IMR-90 (cell line): ENCODE results near the gene DCAF10. TPM values are rescaled to one million over a fixed set of nuclear protein-coding genes. Genes with fewer than 3 reads are reported as not detected.

Experiments
- ATAC-seq: fragments of 200-7000 bp; cut with Tn5 transposase; 2 replicates; pipeline ENCODE4 v1.9.1; 2020; ENCODE audit warnings: low read depth, mild to moderate bottlenecking, moderate library complexity
- BruUV-seq: library from RNA; stranded (reverse); fragments of 400-500 nt; replicated peaks from 2 replicates; lab custom pipeline; 2021; lab: Mats Ljungman, UMichigan
- CTCF ChIA-PET: fragments of 300-600 bp; formaldehyde crosslinking; extraction: SDS; loops from one replicate; lab custom pipeline; 2021; ENCODE audit warnings: antibody characterized with exemption; lab: Yijun Ruan, JAX
- POLR2A ChIA-PET: fragments of 300-600 bp; sonication (Branson Sonifier 250); formaldehyde crosslinking; loops from one replicate; lab custom pipeline; 2022; ENCODE audit warnings: antibody characterized with exemption; ENCODE audit not compliant: unreplicated experiment; lab: Charles Lee
- DNase-seq: peaks from one replicate; pipeline ENCODE4 v3.0.0; 2013
- H2AFZ ChIP-seq: replicated peaks from 2 replicates; pipeline ENCODE3; 2013; ENCODE audit warnings: low read length, mild to moderate bottlenecking; ENCODE audit not compliant: poor library complexity
- H2AK5ac ChIP-seq: 2 replicates; pipeline ENCODE4 v1.6.1; 2013; ENCODE audit warnings: low read depth, low read length, inconsistent platforms
- H2AK9ac ChIP-seq: replicated peaks from 2 replicates; pipeline ENCODE3; 2013; ENCODE audit warnings: mild to moderate bottlenecking, low read depth, low read length, moderate library complexity; ENCODE audit not compliant: poor library complexity
- H2BK120ac ChIP-seq: 2 replicates; pipeline ENCODE4 v1.6.1; 2013; ENCODE audit warnings: low read depth, low read length, inconsistent platforms
- H2BK15ac ChIP-seq: 3 replicates; pipeline ENCODE4 v1.6.1; 2013; ENCODE audit warnings: low read depth, low read length, inconsistent platforms
- H2BK20ac ChIP-seq: 2 replicates; pipeline ENCODE4 v1.6.1; 2013; ENCODE audit warnings: low read depth, mild to moderate bottlenecking, inconsistent platforms, low read length, moderate library complexity
- H2BK5ac ChIP-seq: 2 replicates; pipeline ENCODE4 v1.6.1; 2013; ENCODE audit warnings: mild to moderate bottlenecking, low read depth, low read length, inconsistent platforms; ENCODE audit not compliant: poor library complexity, severe bottlenecking
- H3K14ac ChIP-seq: replicated peaks from 2 replicates; pipeline ENCODE4 v1.6.1; 2013; ENCODE audit warnings: low read depth, low read length, inconsistent platforms
- H3K18ac ChIP-seq: 2 replicates; pipeline ENCODE4 v1.6.1; 2013; ENCODE audit warnings: low read depth, low read length, control low read depth
- H3K23ac ChIP-seq: 2 replicates; pipeline ENCODE4 v1.6.1; 2013; ENCODE audit warnings: low read depth, low read length, inconsistent platforms
- H3K27ac ChIP-seq: 2 replicates; pipeline ENCODE4 v1.5.1; 2013; ENCODE audit warnings: mild to moderate bottlenecking, control low read depth, low read length; ENCODE audit not compliant: insufficient read depth
- H3K27me3 ChIP-seq: 2 replicates; pipeline ENCODE4 v1.6.1; 2013; ENCODE audit warnings: low read length; ENCODE audit not compliant: control insufficient read depth, insufficient read depth
- H3K36me3 ChIP-seq: 2 replicates; pipeline ENCODE4 v1.6.1; 2013; ENCODE audit warnings: low read length, mixed read lengths; ENCODE audit not compliant: control insufficient read depth, insufficient read depth
- H3K4ac ChIP-seq: 2 replicates; pipeline ENCODE4 v1.6.1; 2013; ENCODE audit warnings: low read depth, low read length, inconsistent platforms
- H3K4me1 ChIP-seq: 2 replicates; pipeline ENCODE4 v1.6.1; 2013; ENCODE audit warnings: low read length, mixed read lengths; ENCODE audit not compliant: control insufficient read depth, insufficient read depth
- H3K4me2 ChIP-seq: 2 replicates; pipeline ENCODE4 v1.6.1; 2013; ENCODE audit warnings: low read depth, mild to moderate bottlenecking, control low read depth, low read length, moderate library complexity
- H3K4me3 ChIP-seq: 2 replicates; pipeline ENCODE4 v1.5.1; 2013; ENCODE audit warnings: low read depth, mild to moderate bottlenecking, control low read depth, low read length, moderate library complexity; ENCODE audit not compliant: insufficient read depth
- H3K56ac ChIP-seq: 2 replicates; pipeline ENCODE4 v1.6.1; 2013; ENCODE audit warnings: low read length, inconsistent platforms; ENCODE audit not compliant: insufficient read depth; ENCODE audit errors: extremely low read depth
- H3K79me1 ChIP-seq, 2 experiments: 2 replicates each; pipeline ENCODE4 v1.6.1; 2013; ENCODE audit warnings: low read length in 2 of 2, inconsistent platforms in 1 of 2, low read depth in 1 of 2
- H3K9ac ChIP-seq: 2 replicates; pipeline ENCODE4 v1.6.1; 2013; ENCODE audit warnings: low read depth, low read length, control low read depth
- H3K9me1 ChIP-seq: 2 replicates; pipeline ENCODE4 v1.6.1; 2013; ENCODE audit warnings: low read length, inconsistent platforms; ENCODE audit not compliant: insufficient read depth
- H3K9me3 ChIP-seq: 2 replicates; pipeline ENCODE4 v1.6.1; 2013; ENCODE audit warnings: low read length; ENCODE audit not compliant: control insufficient read depth, insufficient read depth
- H4K20me1 ChIP-seq: 2 replicates; pipeline ENCODE4 v1.6.1; 2013; ENCODE audit warnings: low read length, inconsistent platforms; ENCODE audit not compliant: insufficient read depth
- H4K5ac ChIP-seq: 2 replicates; pipeline ENCODE4 v1.6.1; 2013; ENCODE audit warnings: mild to moderate bottlenecking, low read depth, low read length, control low read depth
- H4K8ac ChIP-seq, 2 experiments: 2 replicates each; pipeline ENCODE4 v1.6.1; 2013; ENCODE audit warnings: low read depth in 2 of 2, low read length in 2 of 2, control low read depth in 1 of 2, inconsistent platforms in 1 of 2
- H4K91ac ChIP-seq: 2 replicates; pipeline ENCODE4 v1.6.1; 2013; ENCODE audit warnings: low read depth, low read length, inconsistent platforms; ENCODE audit not compliant: insufficient read depth
- CEBPB ChIP-seq: IDR thresholded peaks from 2 replicates; pipeline ENCODE4 v1.6.1; 2012; ENCODE audit warnings: low read depth, low read length, improper control_type of control experiment
- POLR2A ChIP-seq: IDR thresholded peaks from 2 replicates; pipeline ENCODE4 v1.6.1; 2012; ENCODE audit warnings: mild to moderate bottlenecking, low read depth, low read length
- WGBS, 2 experiments: methylation state at CpG; one replicate each; pipeline versions ENCODE4 v1.1.5 to v1.1.7; 2013; ENCODE audit warnings: missing lambda C conversion rate in 2 of 2; ENCODE audit not compliant: insufficient read length in 1 of 2; ENCODE audit errors: extremely low coverage in 2 of 2; 5-methylcytosine and 5-hydroxymethylcytosine counted together
- dilution Hi-C: fragments of 300-500 bp; cut with HindIII; formaldehyde crosslinking; loops from one replicate; pipeline ENCODE4 v1.14.3; 2018; ENCODE audit warnings: low sequenced_read_pairs; ENCODE audit not compliant: unreplicated experiment
- in situ Hi-C: fragments of 300-500 bp; cut with MboI; formaldehyde crosslinking; loops from 3 replicates; pipeline ENCODE4 v1.14.3; 2019; ENCODE audit warnings: low sequenced_read_pairs, inconsistent platforms, mixed read lengths
- intact Hi-C: fragments of 100-400 bp; cut with micrococcal nuclease; formaldehyde crosslinking; loops from 2 replicates; pipeline ENCODE4 v1.10.0; 2022
- polyA plus RNA-seq, 3 experiments: library from polyadenylated mRNA; depleted of rRNA; stranded (reverse); fragments of >200 nt; gene quantifications; 2 replicates each; pipeline ENCODE4 v1.2.3, GENCODE V29; 2012; ENCODE audit warnings: low replicate concordance in 1 of 3
- total RNA-seq: library from RNA; depleted of rRNA; stranded (reverse); fragments of >200 nt; gene quantifications from 2 replicates; pipeline ENCODE4 v1.2.3, GENCODE V29; 2012

The DCAF10 gene
- total and polyA plus RNA-seq, 2 of the 4 experiments (the other 2 are of a cell fraction) = 17.1 to 19.4 TPM

GRCh38 chr9:37769995-37770394 lies 30.6 kb upstream of the DCAF10 start:
- WGBS, 2 experiments = no CpG with 5 or more reads among the region's 3 CpGs
- H3K9me3 ChIP-seq = no peaks in the 10 kb centered on the region
- no peaks in the 10 kb centered on the region; the same call in 1 of the 2 replicates for H4K20me1 ChIP-seq
- DNase-seq (no peak), ATAC-seq (no peak)
- H2BK5ac ChIP-seq = no peak overlapping the region
- no peak overlapping the region for H2AFZ ChIP-seq
- peaks cover 20% of the 10 kb centered on the region for H3K36me3 ChIP-seq
- H4K91ac ChIP-seq = no peak overlapping the region
- no peak overlapping the region for H3K14ac ChIP-seq
- no peak overlapping the region for H4K5ac ChIP-seq
- no peak overlapping the region for H2BK20ac ChIP-seq
- no peak overlapping the region for H3K4me3 ChIP-seq
- H3K23ac ChIP-seq = no peak overlapping the region
- no peak overlapping the region for H3K18ac ChIP-seq
- no peak overlapping the region for H2BK120ac ChIP-seq
- H3K9me1 ChIP-seq = 0 out of 2 replicates have a peak, but pooled peaks cover 7% of the 10 kb centered on the region
- no peak overlapping the region for H3K56ac ChIP-seq
- H4K8ac ChIP-seq = no peak overlapping the region
- peaks cover 6% of the 10 kb centered on the region for H3K4me1 ChIP-seq
- in situ Hi-C loops = loop anchor here (10.0 kb wide), 1 partner anchor 285 kb away; the partner anchor contains the start of gene POLR1E
- no peak overlapping the region for H3K4ac ChIP-seq
- TF ChIP-seq CEBPB = no peak
- TF ChIP-seq POLR2A = no peak
- H3K4me2 ChIP-seq = no peak overlapping the region
- no peak overlapping the region for H3K9ac ChIP-seq
- no peak overlapping the region for H2AK9ac ChIP-seq
- H3K27me3 ChIP-seq = no peaks in the 10 kb centered on the region
- H2AK5ac ChIP-seq = no peak overlapping the region
- no peak overlapping the region for H2BK15ac ChIP-seq
- ChIA-PET CTCF (interaction anchor here (0.5 kb wide), 1 partner anchor 391 kb away, joined by 3 read pairs; no protein-coding TSS in a partner anchor), POLR2A (no interaction called here)
- peaks cover 11 to 16% of the 10 kb centered on the region in 2 experiments; a peak in 3 of 4 replicates for H3K79me1 ChIP-seq
- no TSS peak for BruUV-seq
- intact Hi-C loops = no loop called here
- no peak overlapping the region for H3K27ac ChIP-seq
- dilution Hi-C loops = no loop called here
